Occipital lobe (tissue), 2 donors: ENCODE data around the gene MAD1L1. TPM values are rescaled to one million over a fixed set of nuclear protein-coding genes. Genes with fewer than 3 reads are reported as not detected.
A peak's percentile ranks its signal among the peaks of the same experiment; 100 is the strongest.

Experiments used
- DNase-seq: peaks from one replicate; lab custom pipeline; 2025; lab: John Stamatoyannopoulos, UW
- total RNA-seq: library from RNA; depleted of rRNA; stranded (reverse); fragments of >200 nt; gene quantifications from one replicate; pipeline ENCODE4 v1.2.3, GENCODE V29; 2014

MAD1L1 gene
- total RNA-seq, 1 donor from 2014 or later = 24.2 TPM

- DNase-seq = no peak
Observed at GRCh38 chr7:2158331-2159175, 74.2 kb downstream of the MAD1L1 start.

GRCh38 chr7:2157473-2158279, 75.1 kb downstream of the MAD1L1 start:
- peak; percentile 34 for DNase-seq

- no peak for DNase-seq
Observed at GRCh38 chr7:2156756-2157472, 75.8 kb downstream of the MAD1L1 start.

GRCh38 chr7:2154831-2155230, 77.9 kb downstream of the MAD1L1 start:
- no peak for DNase-seq

- no peak for DNase-seq
Observed at GRCh38 chr7:2154121-2154520, 78.6 kb downstream of the MAD1L1 start.

GRCh38 chr7:2152646-2153045, 80.1 kb downstream of the MAD1L1 start:
- DNase-seq = no peak

- DNase-seq = no peak
Observed at GRCh38 chr7:2151801-2152612, 80.7 kb downstream of the MAD1L1 start.

- DNase-seq = no peak
Observed at GRCh38 chr7:2151237-2151636, 81.5 kb downstream of the MAD1L1 start.

- no peak for DNase-seq
Observed at GRCh38 chr7:2150445-2150815, 82.3 kb downstream of the MAD1L1 start.

- DNase-seq = no peak
Observed at GRCh38 chr7:2149672-2150444, 82.9 kb downstream of the MAD1L1 start.

- no peak for DNase-seq
Observed at GRCh38 chr7:2148814-2149213, 83.9 kb downstream of the MAD1L1 start.

GRCh38 chr7:2148189-2148588, 84.6 kb downstream of the MAD1L1 start:
- DNase-seq = no peak

- DNase-seq = no peak
Observed at GRCh38 chr7:2146676-2147472, 85.9 kb downstream of the MAD1L1 start.

GRCh38 chr7:2145835-2146580, 86.7 kb downstream of the MAD1L1 start:
- DNase-seq = no peak

- no peak for DNase-seq
Observed at GRCh38 chr7:2144926-2145325, 87.8 kb downstream of the MAD1L1 start.

- DNase-seq = no peak
Observed at GRCh38 chr7:2143981-2144595, 88.7 kb downstream of the MAD1L1 start.

GRCh38 chr7:2143450-2143849, 89.3 kb downstream of the MAD1L1 start:
- no peak for DNase-seq

GRCh38 chr7:2142386-2142785, 90.4 kb downstream of the MAD1L1 start:
- DNase-seq = no peak
